WTC11 (cell line): ENCODE data around the gene TOR4A.

Experiments
- CREB1 ChIP-seq: sonication (generic); formaldehyde crosslinking; IDR thresholded peaks from 2 replicates; pipeline ENCODE4 v1.8.0; 2023; ENCODE audit warnings: mild to moderate bottlenecking, missing genetic modification reagents
- CTCF ChIP-seq: fragments of 200-600 bp; IDR thresholded peaks from 2 replicates; pipeline ENCODE4 v1.8.0; 2022; ENCODE audit warnings: antibody characterized with exemption
- ESRRA ChIP-seq: sonication (generic); formaldehyde crosslinking; IDR thresholded peaks from 2 replicates; pipeline ENCODE4 v1.8.1; 2022; ENCODE audit warnings: mild to moderate bottlenecking, missing genetic modification reagents, borderline replicate concordance

- TF ChIP-seq CTCF = no peak
- TF ChIP-seq ESRRA = no peak
- TF ChIP-seq CREB1 = no peak
These were observed 11.4 kb upstream of the TOR4A start for GRCh38 chr9:137266162-137266527.
